K562 (cell line): Measurements from ENCODE around the gene CNTN5. TPM values are rescaled to one million over a fixed set of nuclear protein-coding genes. Genes with fewer than 3 reads are reported as not detected.

Experiments
- ATAC-seq: fragments of 200-7000 bp; cut with Tn5 transposase; 3 replicates; pipeline ENCODE4 v1.9.1; 2020; ENCODE audit warnings: moderate library complexity
- BruUV-seq: library from RNA; stranded (reverse); fragments of 400-500 nt; replicated peaks from 2 replicates; lab custom pipeline; 2021; lab: Mats Ljungman, UMichigan
- CTCF ChIA-PET: fragments of 300-600 bp; formaldehyde crosslinking; extraction: SDS; loops from one replicate; lab custom pipeline; 2021; ENCODE audit warnings: low intra/inter-chr PET ratio; lab: Yijun Ruan, JAX
- POLR2A ChIA-PET: fragments of 300-600, 350-650 bp; sonication (Branson Sonifier 250); formaldehyde crosslinking; extraction: SDS; loops from one replicate; lab custom pipeline; 2021; ENCODE audit warnings: antibody characterized with exemption, inconsistent platforms; lab: Yijun Ruan, JAX
- DNase-seq, 4 experiments: peaks; one replicate each; pipeline versions ENCODE4 v3.0.0 to v3.0.0-alpha.2; 2011 to 2018; ENCODE audit warnings: low spot score in 3 of 4, mixed read lengths in 3 of 4; ENCODE audit errors: extremely low read depth in 1 of 4
- FAIRE-seq: peaks from 2 replicates; lab custom pipeline; 2011; peaks lifted over from hg19 to GRCh38; lab: Jason Lieb, UNC
- H2AFZ ChIP-seq: 2 replicates; pipeline ENCODE4 v1.6.0; 2011; ENCODE audit warnings: low read depth, low read length, control low read depth, inconsistent platforms
- H3K27ac ChIP-seq: fragments of 200-600 bp; 3 replicates; pipeline ENCODE4 v1.8.0; 2011; ENCODE audit warnings: low read depth, mild to moderate bottlenecking, control low read depth, inconsistent platforms, low read length, moderate library complexity, mixed read lengths; ENCODE audit errors: extremely low read depth
- H3K27me3 ChIP-seq, 2 experiments: fragments of 300-600 bp in 1 of 2; 2 replicates in 1 of 2; 3 replicates in 1 of 2; pipeline versions ENCODE4 v1.6.0 to v1.8.0; 2011; ENCODE audit warnings: inconsistent platforms in 2 of 2, low read length in 2 of 2, mild to moderate bottlenecking in 1 of 2, mixed read lengths in 1 of 2, moderate library complexity in 1 of 2; ENCODE audit not compliant: control insufficient read depth in 2 of 2, insufficient read depth in 2 of 2
- H3K36me3 ChIP-seq: fragments of 300-600 bp; 3 replicates; pipeline ENCODE4 v1.8.0; 2011; ENCODE audit warnings: mild to moderate bottlenecking, low read length, inconsistent platforms; ENCODE audit not compliant: control insufficient read depth, insufficient read depth
- H3K4me1 ChIP-seq, 2 experiments: fragments of 200-600 bp in 1 of 2; replicated peaks in 1 of 2; 2 replicates in 1 of 2; 3 replicates in 1 of 2; pipeline versions ENCODE4 v1.5.1 to v1.8.0; 2011; ENCODE audit warnings: inconsistent platforms in 2 of 2, low read length in 2 of 2, mild to moderate bottlenecking in 1 of 2, mixed read lengths in 1 of 2, moderate library complexity in 1 of 2; ENCODE audit not compliant: control insufficient read depth in 2 of 2, insufficient read depth in 2 of 2
- H3K4me2 ChIP-seq: 2 replicates; pipeline ENCODE4 v1.6.1; 2011; ENCODE audit warnings: low read length, control low read depth, inconsistent platforms, mixed read lengths; ENCODE audit not compliant: insufficient read depth
- H3K4me3 ChIP-seq: fragments of 200-600 bp; sonication (generic), shearing (Covaris generic); 2 replicates; pipeline ENCODE4 v1.5.1; 2016; ENCODE audit warnings: control low read depth, inconsistent platforms
- H3K79me2 ChIP-seq: fragments of 200-600 bp; 3 replicates; pipeline ENCODE4 v1.8.0; 2011; ENCODE audit warnings: low read length, inconsistent platforms; ENCODE audit not compliant: control insufficient read depth, insufficient read depth
- H3K9ac ChIP-seq, 2 experiments: 2 replicates each; pipeline versions ENCODE4 v1.6.0 to v1.6.1; 2011; ENCODE audit warnings: low read depth in 2 of 2, low read length in 2 of 2, control low read depth in 1 of 2, inconsistent platforms in 1 of 2, mild to moderate bottlenecking in 1 of 2, mixed read lengths in 1 of 2; ENCODE audit not compliant: insufficient read depth in 1 of 2
- H3K9me1 ChIP-seq: one replicate; pipeline ENCODE4 v1.6.0; 2011; ENCODE audit warnings: inconsistent platforms, mild to moderate bottlenecking, low read length, moderate library complexity; ENCODE audit not compliant: control insufficient read depth, insufficient read depth
- H3K9me3 ChIP-seq: replicated peaks from 2 replicates; pipeline ENCODE4 v1.5.1; 2011; ENCODE audit warnings: low read depth, low read length, inconsistent platforms; ENCODE audit not compliant: control insufficient read depth, insufficient read depth
- H4K20me1 ChIP-seq: replicated peaks from 2 replicates; pipeline ENCODE4 v1.6.1; 2011; ENCODE audit warnings: low read length, inconsistent platforms, mixed read lengths; ENCODE audit not compliant: control insufficient read depth, insufficient read depth
- ETV1 ChIP-seq: fragments of 450-650 bp; conservative IDR thresholded peaks from 2 replicates; pipeline ENCODE4 v1.6.1; 2016; ENCODE audit warnings: missing genetic modification characterization, control low read depth, low read depth, missing compliant biosample characterization
- HDAC6 ChIP-seq: IDR thresholded peaks from 2 replicates; pipeline ENCODE4 v1.6.1; 2012; ENCODE audit warnings: low read depth, mild to moderate bottlenecking, control low read depth, inconsistent platforms, low read length, moderate library complexity
- MTA2 ChIP-seq: fragments of 450-650 bp; IDR thresholded peaks from 2 replicates; pipeline ENCODE4 v1.6.1; 2016; ENCODE audit warnings: low read depth
- PURB ChIP-seq: sonication (generic); formaldehyde crosslinking; IDR thresholded peaks from 2 replicates; pipeline ENCODE4 v1.9.0; 2021; ENCODE audit warnings: low read depth, mild to moderate bottlenecking, missing genetic modification reagents
- U2AF1 ChIP-seq: fragments of 200-400 bp; formaldehyde crosslinking; optimal IDR thresholded peaks from 2 replicates; pipeline ENCODE3; 2017; ENCODE audit warnings: mild to moderate bottlenecking, low read depth, low read length, moderate library complexity
- ZBED1 ChIP-seq: IDR thresholded peaks from 2 replicates; pipeline ENCODE4 v1.6.1; 2014
- ZFP30 ChIP-seq: fragments of 250-450 bp; sonication (Bioruptor Pico); IDR thresholded peaks from 2 replicates; pipeline ENCODE4 v1.8.0; 2022; ENCODE audit warnings: moderate library complexity, mild to moderate bottlenecking, inconsistent platforms, borderline replicate concordance
- ZKSCAN8 ChIP-seq: fragments of 200-800 bp; sonication (Bioruptor generic); IDR thresholded peaks from 2 replicates; pipeline ENCODE4 v1.6.1; 2016; ENCODE audit warnings: missing genetic modification characterization, missing compliant biosample characterization
- ZNF79 ChIP-seq: fragments of 250-450 bp; sonication (Bioruptor Pico); IDR thresholded peaks from 2 replicates; pipeline ENCODE4 v1.4.0; 2020; ENCODE audit warnings: low read depth, mild to moderate bottlenecking, moderate library complexity
- WGBS: fragments of 100-300 bp; shearing (Covaris generic); methylation state at CpG from one replicate; pipeline ENCODE4 v1.1.6; 2016; ENCODE audit warnings: low coverage, mixed read lengths; ENCODE audit not compliant: insufficient coverage; ENCODE audit errors: missing lambda C conversion rate; 5-methylcytosine and 5-hydroxymethylcytosine counted together
- in situ Hi-C: fragments of 300-500 bp; cut with MboI; formaldehyde crosslinking; loops from 4 replicates; pipeline ENCODE4 v1.15.0; 2018; ENCODE audit warnings: inconsistent platforms, mixed read lengths
- intact Hi-C: fragments of 100-400 bp; cut with micrococcal nuclease; formaldehyde crosslinking; loops from 2 replicates; pipeline ENCODE4 v1.14.2; 2022
- polyA plus RNA-seq, 8 experiments: library from polyadenylated mRNA; depleted of rRNA in 4 of 8; stranded (reverse) in 5 of 8; unstranded in 3 of 8; fragments of >200 nt; fragmentation: Nextera tagmentation in 2 of 8; fragmentation: Illumina TruSeq in 1 of 8; extraction: Ambion mirVana in 2 of 8; extraction: Trizol in 1 of 8; gene quantifications; 2 replicates each; pipeline versions ENCODE4 v1.2.1 to v1.2.3, GENCODE V29; 2011 to 2014; ENCODE audit warnings: inconsistent platforms in 1 of 8, missing spikeins in 1 of 8
- total RNA-seq, 7 experiments: library from RNA; depleted of rRNA in 6 of 7; stranded (reverse); fragments of >200 nt in 6 of 7; fragmentation: Illumina TruSeq in 2 of 7; extraction: Trizol in 2 of 7; gene quantifications; 2 replicates each; pipeline versions ENCODE4 v1.2.1 to v1.2.3, GENCODE V29; 2011 to 2021; ENCODE audit warnings: low replicate concordance in 1 of 7
- TF ChIP-seq, protein P1 (sequence below): fragments of 450-650 bp; IDR thresholded peaks from 2 replicates; pipeline ENCODE4 v1.7.0; 2016; ENCODE audit warnings: borderline replicate concordance

Gene CNTN5
- total and polyA plus RNA-seq, 9 of the 15 experiments (the other 6 are each of a cell fraction or from before 2014, with no cell fraction given), result 0.03 TPM; not detected in 8

- no peak for TF ChIP-seq PURB
- no peak for TF ChIP-seq ZFP30 (CRISPR knock-in tag)
These were observed 1201.0 kb downstream of the CNTN5 start (continued) for GRCh38 chr11:100221791-100222190.

GRCh38 chr11:100224541-100225034, 1203.8 kb downstream of the CNTN5 start:
- Histone ChIP-seq H3K79me2 (no peaks in the 10 kb centered on the region), H3K4me1 (no peaks in the 10 kb centered on the region), H4K20me1 (no peaks in the 10 kb centered on the region), H3K4me3 (no peak overlapping the region), H3K36me3 (no peaks in the 10 kb centered on the region), H3K4me2 (no peak overlapping the region), H3K27ac (no peak overlapping the region), H3K9me1 (no peaks in the 10 kb centered on the region), H2AFZ (no peak overlapping the region)
- DNase-seq, result no peak
- intact Hi-C loops (no loop called here), in situ Hi-C loops (no loop called here)
- BruUV-seq, result no TSS peak
- 0% methylated on average over 1 of the region's 1 CpG for WGBS
- TF ChIP-seq ZBED1 (no peak), ZKSCAN8 (CRISPR knock-in tag) (no peak), U2AF1 (no peak)
- TF ChIP-seq, all 486 proteins: peak for 0
- Histone ChIP-seq H3K9me3 (no peaks in the 10 kb centered on the region), H3K9ac (no peak overlapping the region), H3K27me3 (no peaks in the 10 kb centered on the region)
- no peak for FAIRE-seq
- ATAC-seq, result no peak
- CTCF ChIA-PET, result no interaction called here
- POLR2A ChIA-PET, result no interaction called here

- BruUV-seq, result no TSS peak
- H3K36me3 ChIP-seq, result no peaks in the 10 kb centered on the region
- H3K4me3 ChIP-seq, result no peak overlapping the region
- no peak overlapping the region for H3K27ac ChIP-seq
- TF ChIP-seq ZNF79 (CRISPR knock-in tag), result no peak
- no peak for TF ChIP-seq HDAC6
- no peak for TF ChIP-seq ETV1
- no peak for TF ChIP-seq MTA2
- TF ChIP-seq, protein P1, sequence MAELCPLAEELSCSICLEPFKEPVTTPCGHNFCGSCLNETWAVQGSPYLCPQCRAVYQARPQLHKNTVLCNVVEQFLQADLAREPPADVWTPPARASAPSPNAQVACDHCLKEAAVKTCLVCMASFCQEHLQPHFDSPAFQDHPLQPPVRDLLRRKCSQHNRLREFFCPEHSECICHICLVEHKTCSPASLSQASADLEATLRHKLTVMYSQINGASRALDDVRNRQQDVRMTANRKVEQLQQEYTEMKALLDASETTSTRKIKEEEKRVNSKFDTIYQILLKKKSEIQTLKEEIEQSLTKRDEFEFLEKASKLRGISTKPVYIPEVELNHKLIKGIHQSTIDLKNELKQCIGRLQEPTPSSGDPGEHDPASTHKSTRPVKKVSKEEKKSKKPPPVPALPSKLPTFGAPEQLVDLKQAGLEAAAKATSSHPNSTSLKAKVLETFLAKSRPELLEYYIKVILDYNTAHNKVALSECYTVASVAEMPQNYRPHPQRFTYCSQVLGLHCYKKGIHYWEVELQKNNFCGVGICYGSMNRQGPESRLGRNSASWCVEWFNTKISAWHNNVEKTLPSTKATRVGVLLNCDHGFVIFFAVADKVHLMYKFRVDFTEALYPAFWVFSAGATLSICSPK, result no peak
- TF ChIP-seq, all 486 proteins: peak for 0
- FAIRE-seq (no peak), ATAC-seq (no peak), DNase-seq (no peak)
- ChIA-PET CTCF (no interaction called here), POLR2A (no interaction called here)
- no peaks in the 10 kb centered on the region for H3K9me3 ChIP-seq
- H3K9me1 ChIP-seq, result no peaks in the 10 kb centered on the region
- no peak overlapping the region for H2AFZ ChIP-seq
- no peak overlapping the region for H3K9ac ChIP-seq
- H3K27me3 ChIP-seq, result no peaks in the 10 kb centered on the region
- no peak overlapping the region for H3K4me2 ChIP-seq
- no peaks in the 10 kb centered on the region for H3K79me2 ChIP-seq
- no peaks in the 10 kb centered on the region for H3K4me1 ChIP-seq
- H4K20me1 ChIP-seq, result no peaks in the 10 kb centered on the region
- WGBS, result 0% methylated on average over 1 of the region's 1 CpG
- in situ Hi-C loops, result no loop called here
- intact Hi-C loops, result no loop called here
These were observed 1208.3 kb downstream of the CNTN5 start for GRCh38 chr11:100229086-100229485.
